ENCODE measurements around the gene CNTN5.

Gene CNTN5

GRCh38 chr11:99589771-99590170 is 569.0 kb downstream of the CNTN5 start:
- no peak overlapping the region for H3K27ac ChIP-seq
- no peak for DNase-seq (ENCODE audit: low read depth, low spot score)
- H3K36me3 ChIP-seq (ENCODE audit: insufficient read depth, low read length) = no peaks in the 10 kb centered on the region
- no peaks in the 10 kb centered on the region for H3K9me3 ChIP-seq (ENCODE audit: low read depth, low read length)
- TF ChIP-seq POLR2AphosphoS5 (IDR thresholded peaks at IDR 0.05; ENCODE audit: borderline replicate concordance, low read depth, low read length) = no peak
- H3K4me3 ChIP-seq = no peak overlapping the region
- H3K9ac ChIP-seq (ENCODE audit: insufficient read length) = no peak overlapping the region

GRCh38 chr11:99592266-99592665 is 571.5 kb downstream of the CNTN5 start:
- no peak for DNase-seq (ENCODE audit: low read depth, low spot score)
- Histone ChIP-seq H3K9me3 (ENCODE audit: low read depth, low read length) (no peaks in the 10 kb centered on the region), H3K36me3 (ENCODE audit: insufficient read depth, low read length) (no peaks in the 10 kb centered on the region), H3K4me3 (no peak overlapping the region), H3K27ac (no peak overlapping the region), H3K9ac (ENCODE audit: insufficient read length) (no peak overlapping the region)
- TF ChIP-seq EZH2 (IDR thresholded peaks at IDR 0.05) (no peak), POLR2AphosphoS5 (IDR thresholded peaks at IDR 0.05; ENCODE audit: borderline replicate concordance, low read depth, low read length) (no peak), FOXP2 (optimal IDR thresholded peaks at IDR 0.05; ENCODE audit: control extremely low read depth, extremely low read length, insufficient read depth) (no peak)

- TF ChIP-seq POLR2AphosphoS5 (IDR thresholded peaks at IDR 0.05; ENCODE audit: borderline replicate concordance, low read depth, low read length) (no peak), FOXP2 (optimal IDR thresholded peaks at IDR 0.05; ENCODE audit: control extremely low read depth, extremely low read length, insufficient read depth) (no peak), EZH2 (IDR thresholded peaks at IDR 0.05) (no peak)
- Histone ChIP-seq H3K27ac (no peak overlapping the region), H3K9me3 (ENCODE audit: low read depth, low read length) (no peaks in the 10 kb centered on the region), H3K9ac (ENCODE audit: insufficient read length) (no peak overlapping the region), H3K4me3 (no peak overlapping the region), H3K36me3 (ENCODE audit: insufficient read depth, low read length) (no peaks in the 10 kb centered on the region)
- no peak for DNase-seq (ENCODE audit: low read depth, low spot score)
These were observed 572.4 kb downstream of the CNTN5 start for GRCh38 chr11:99593197-99593596.

- Histone ChIP-seq H3K9ac (ENCODE audit: insufficient read length) (no peak overlapping the region), H3K9me3 (ENCODE audit: low read depth, low read length) (no peaks in the 10 kb centered on the region), H3K27ac (no peak overlapping the region), H3K4me3 (no peak overlapping the region), H3K36me3 (ENCODE audit: insufficient read depth, low read length) (no peaks in the 10 kb centered on the region)
- DNase-seq (ENCODE audit: low read depth, low spot score) = no peak
- no peak for TF ChIP-seq FOXP2 (optimal IDR thresholded peaks at IDR 0.05; ENCODE audit: control extremely low read depth, extremely low read length, insufficient read depth)
- TF ChIP-seq POLR2AphosphoS5 (IDR thresholded peaks at IDR 0.05; ENCODE audit: borderline replicate concordance, low read depth, low read length) = no peak
- TF ChIP-seq EZH2 (IDR thresholded peaks at IDR 0.05) = no peak
These were observed 580.4 kb downstream of the CNTN5 start for GRCh38 chr11:99601179-99601578.

GRCh38 chr11:99614352-99614751 is 593.6 kb downstream of the CNTN5 start:
- Histone ChIP-seq H3K9ac (ENCODE audit: insufficient read length) (no peak overlapping the region), H3K9me3 (ENCODE audit: low read depth, low read length) (no peaks in the 10 kb centered on the region), H3K4me3 (no peak overlapping the region), H3K36me3 (ENCODE audit: insufficient read depth, low read length) (no peaks in the 10 kb centered on the region), H3K27ac (no peak overlapping the region)
- TF ChIP-seq EZH2 (IDR thresholded peaks at IDR 0.05) (no peak), POLR2AphosphoS5 (IDR thresholded peaks at IDR 0.05; ENCODE audit: borderline replicate concordance, low read depth, low read length) (no peak), FOXP2 (optimal IDR thresholded peaks at IDR 0.05; ENCODE audit: control extremely low read depth, extremely low read length, insufficient read depth) (no peak)
- DNase-seq (ENCODE audit: low read depth, low spot score) = no peak

GRCh38 chr11:99630629-99631028 is 609.9 kb downstream of the CNTN5 start:
- no peaks in the 10 kb centered on the region for H3K36me3 ChIP-seq (ENCODE audit: insufficient read depth, low read length)
- no peak for DNase-seq (ENCODE audit: low read depth, low spot score)
- no peaks in the 10 kb centered on the region for H3K9me3 ChIP-seq (ENCODE audit: low read depth, low read length)
- no peak overlapping the region for H3K27ac ChIP-seq
- TF ChIP-seq EZH2 (IDR thresholded peaks at IDR 0.05) (no peak), FOXP2 (optimal IDR thresholded peaks at IDR 0.05; ENCODE audit: control extremely low read depth, extremely low read length, insufficient read depth) (no peak), POLR2AphosphoS5 (IDR thresholded peaks at IDR 0.05; ENCODE audit: borderline replicate concordance, low read depth, low read length) (no peak)
- no peak overlapping the region for H3K9ac ChIP-seq (ENCODE audit: insufficient read length)
- H3K4me3 ChIP-seq = no peak overlapping the region

- Histone ChIP-seq H3K9me3 (ENCODE audit: low read depth, low read length) (no peaks in the 10 kb centered on the region), H3K36me3 (ENCODE audit: insufficient read depth, low read length) (no peaks in the 10 kb centered on the region), H3K4me3 (no peak overlapping the region), H3K27ac (no peak overlapping the region), H3K9ac (ENCODE audit: insufficient read length) (no peak overlapping the region)
- no peak for DNase-seq (ENCODE audit: low read depth, low spot score)
- no peak for TF ChIP-seq FOXP2 (optimal IDR thresholded peaks at IDR 0.05; ENCODE audit: control extremely low read depth, extremely low read length, insufficient read depth)
- no peak for TF ChIP-seq EZH2 (IDR thresholded peaks at IDR 0.05)
- TF ChIP-seq POLR2AphosphoS5 (IDR thresholded peaks at IDR 0.05; ENCODE audit: borderline replicate concordance, low read depth, low read length) = no peak
These were observed 610.9 kb downstream of the CNTN5 start for GRCh38 chr11:99631618-99632017.

- H3K9me3 ChIP-seq (ENCODE audit: low read depth, low read length) = no peaks in the 10 kb centered on the region
- no peak overlapping the region for H3K4me3 ChIP-seq
- H3K27ac ChIP-seq = no peak overlapping the region
- TF ChIP-seq FOXP2 (optimal IDR thresholded peaks at IDR 0.05; ENCODE audit: control extremely low read depth, extremely low read length, insufficient read depth) (no peak), EZH2 (IDR thresholded peaks at IDR 0.05) (no peak), POLR2AphosphoS5 (IDR thresholded peaks at IDR 0.05; ENCODE audit: borderline replicate concordance, low read depth, low read length) (no peak)
- H3K9ac ChIP-seq (ENCODE audit: insufficient read length) = no peak overlapping the region
- DNase-seq (ENCODE audit: low read depth, low spot score) = no peak
- H3K36me3 ChIP-seq (ENCODE audit: insufficient read depth, low read length) = no peaks in the 10 kb centered on the region
These were observed 612.2 kb downstream of the CNTN5 start for GRCh38 chr11:99632969-99633368.

GRCh38 chr11:99634581-99634980 is 613.8 kb downstream of the CNTN5 start:
- no peak overlapping the region for H3K9ac ChIP-seq (ENCODE audit: insufficient read length)
- no peak overlapping the region for H3K27ac ChIP-seq
- H3K36me3 ChIP-seq (ENCODE audit: insufficient read depth, low read length) = no peaks in the 10 kb centered on the region
- no peak overlapping the region for H3K4me3 ChIP-seq
- no peak for TF ChIP-seq EZH2 (IDR thresholded peaks at IDR 0.05)
- no peak for TF ChIP-seq POLR2AphosphoS5 (IDR thresholded peaks at IDR 0.05; ENCODE audit: borderline replicate concordance, low read depth, low read length)
- TF ChIP-seq FOXP2 (optimal IDR thresholded peaks at IDR 0.05; ENCODE audit: control extremely low read depth, extremely low read length, insufficient read depth) = no peak
- no peak for DNase-seq (ENCODE audit: low read depth, low spot score)
- H3K9me3 ChIP-seq (ENCODE audit: low read depth, low read length) = no peaks in the 10 kb centered on the region
